GM21360 (cell line): ENCODE results near the gene ZNF133.
"Not testable (repeated sequence)": the region's sequence is repeated elsewhere in the genome, so short reads cannot be mapped to it uniquely, and the experiment has no call there.

ENCODE experiments used
- ATAC-seq: cut with Tn5 transposase; IDR thresholded peaks from one replicate; pipeline ENCODE4 v1.9.1; 2021; ENCODE audit warnings: mild to moderate bottlenecking, moderate library complexity; ENCODE audit not compliant: unreplicated experiment

The ZNF133 gene

DNA sequence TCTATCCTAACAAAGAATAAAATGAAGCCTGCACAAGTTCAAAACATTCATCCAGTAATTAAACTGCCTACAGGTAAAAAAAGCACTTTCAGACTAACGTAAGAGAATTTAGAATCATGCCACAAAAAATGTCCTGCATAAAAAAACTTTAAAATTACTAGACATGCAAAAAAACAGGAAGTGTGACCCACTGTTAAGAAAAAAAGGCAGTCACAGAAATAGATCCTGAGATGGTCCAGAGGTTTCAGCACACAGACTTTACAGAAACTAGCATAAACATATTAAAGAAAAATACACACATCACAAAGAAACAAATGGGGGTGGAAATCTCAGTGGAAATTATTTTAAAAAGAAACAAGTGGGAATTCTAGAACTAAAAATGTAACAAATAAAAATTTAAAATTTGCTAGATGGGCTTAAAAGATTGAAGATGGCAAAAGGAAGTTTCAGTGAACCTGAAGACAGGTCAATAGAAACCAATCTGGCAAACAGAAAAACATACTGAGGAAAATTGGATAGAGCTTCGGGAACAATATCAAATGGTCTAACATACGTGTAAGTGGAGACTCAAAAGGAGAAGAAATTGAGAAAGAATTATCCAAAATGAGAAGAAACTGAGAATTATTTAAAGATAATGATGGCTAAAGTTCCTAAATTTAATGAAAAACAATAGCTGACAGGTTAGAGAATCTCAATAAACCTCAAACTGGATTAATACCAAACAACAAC is 3.4 kb upstream of the ZNF133 start:
- ATAC-seq = no peak

- ATAC-seq = no peak
Observed at GRCh38 chr20:18287546-18287914, 797 bp upstream of the ZNF133 start.

- ATAC-seq = no peak
Observed at GRCh38 chr20:18288749-18289267, 481 bp downstream of the ZNF133 start.

GRCh38 chr20:18289306-18289705 is 979 bp downstream of the ZNF133 start:
- no peak for ATAC-seq

DNA sequence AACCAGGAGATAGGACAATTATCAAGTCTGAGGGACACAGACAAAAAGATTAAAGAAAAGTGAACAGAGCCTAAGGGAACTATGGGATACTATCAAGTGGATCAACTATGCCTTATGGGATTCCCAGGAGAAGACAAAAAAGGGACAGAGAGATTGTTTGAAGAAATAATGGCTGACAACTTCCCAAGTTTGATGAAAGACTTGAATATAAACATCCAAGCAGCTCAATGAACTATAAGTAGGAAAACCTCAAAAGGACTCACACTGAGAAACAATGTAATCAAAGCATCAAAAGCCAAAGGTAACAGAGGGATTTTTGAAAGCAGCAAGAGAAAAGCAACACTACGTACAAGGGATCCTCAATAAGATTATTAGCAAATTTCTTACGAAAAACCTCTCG is 11.0 kb downstream of the ZNF133 start:
- no peak for ATAC-seq

DNA sequence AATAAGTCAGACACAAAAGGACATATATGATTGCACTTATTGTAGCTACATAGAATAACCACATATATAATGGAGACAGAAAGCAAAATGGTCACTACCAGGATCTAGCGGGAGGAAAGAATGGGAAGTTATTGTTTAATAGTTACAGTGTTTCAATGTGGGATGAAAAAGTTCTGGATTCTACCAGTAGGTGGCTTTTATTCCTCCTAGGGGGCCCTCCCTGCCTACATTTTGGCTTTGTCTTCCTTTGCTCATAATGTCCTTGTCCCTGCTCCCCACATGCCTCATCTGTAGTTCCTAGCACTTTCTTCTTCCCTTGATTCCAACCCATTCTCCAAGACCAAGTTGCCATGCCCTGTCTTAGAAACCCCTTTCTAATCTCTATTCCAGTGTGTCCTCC is 16.3 kb downstream of the ZNF133 start:
- no peak for ATAC-seq

DNA sequence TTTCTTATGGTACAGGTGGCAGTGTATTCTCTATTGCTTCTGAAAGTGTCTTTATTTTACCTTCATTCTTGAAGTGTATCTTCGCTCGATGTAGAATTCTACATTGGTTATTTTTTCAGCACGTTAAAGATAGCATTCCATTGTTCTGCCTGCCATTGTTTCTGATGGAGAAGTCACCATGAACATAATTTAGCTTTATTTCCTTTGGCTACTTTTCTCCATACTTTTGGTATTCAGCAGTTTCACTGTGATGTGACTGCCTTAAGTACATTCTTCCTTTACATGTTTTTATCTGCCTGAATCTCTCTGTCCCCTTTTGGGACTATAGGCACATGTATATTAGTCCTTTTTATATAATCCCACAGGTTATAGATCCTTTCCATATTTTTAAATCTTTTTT is 19.0 kb downstream of the ZNF133 start:
- no peak for ATAC-seq

DNA sequence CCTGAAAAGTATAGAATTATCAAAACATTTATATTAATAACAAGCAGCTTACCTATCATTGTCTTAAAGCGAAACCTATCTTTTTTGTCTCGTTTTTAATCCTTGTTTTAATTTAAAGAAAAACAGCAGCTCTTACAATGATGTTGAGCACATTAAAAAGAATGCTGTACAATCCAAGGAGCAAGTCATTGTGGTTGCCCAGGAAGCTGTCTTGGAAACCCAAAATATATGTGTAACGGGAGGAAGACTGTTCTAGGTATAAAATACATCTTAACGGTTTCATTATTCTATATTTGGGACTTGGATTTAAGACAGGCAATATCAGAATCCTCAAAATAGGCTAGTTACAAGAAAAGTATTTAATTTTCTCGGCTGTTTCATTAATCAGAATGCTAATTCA is 21.7 kb downstream of the ZNF133 start:
- ATAC-seq = no peak

- no peak for ATAC-seq
Observed at GRCh38 chr20:18310592-18310991, 22.3 kb downstream of the ZNF133 start.

DNA sequence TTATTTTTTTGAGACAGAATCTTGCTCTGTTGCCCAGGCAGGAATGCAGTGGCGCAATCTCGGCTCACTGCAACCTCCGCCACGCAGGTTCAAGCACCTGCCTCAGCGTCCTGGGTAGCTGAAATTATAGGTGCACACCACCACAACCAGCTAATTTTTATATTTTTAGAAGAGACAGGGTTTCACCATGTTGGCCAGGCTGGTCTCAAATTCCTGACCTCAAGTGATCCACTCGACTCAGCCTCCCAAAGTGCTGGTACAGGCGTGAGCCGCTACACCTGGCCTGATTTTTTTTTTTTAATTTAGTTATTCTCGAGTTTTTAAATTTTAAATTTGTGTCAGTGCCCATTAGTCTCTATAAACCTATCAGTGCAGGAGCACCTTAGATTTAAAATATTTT is 24.4 kb downstream of the ZNF133 start:
- ATAC-seq = no peak

DNA sequence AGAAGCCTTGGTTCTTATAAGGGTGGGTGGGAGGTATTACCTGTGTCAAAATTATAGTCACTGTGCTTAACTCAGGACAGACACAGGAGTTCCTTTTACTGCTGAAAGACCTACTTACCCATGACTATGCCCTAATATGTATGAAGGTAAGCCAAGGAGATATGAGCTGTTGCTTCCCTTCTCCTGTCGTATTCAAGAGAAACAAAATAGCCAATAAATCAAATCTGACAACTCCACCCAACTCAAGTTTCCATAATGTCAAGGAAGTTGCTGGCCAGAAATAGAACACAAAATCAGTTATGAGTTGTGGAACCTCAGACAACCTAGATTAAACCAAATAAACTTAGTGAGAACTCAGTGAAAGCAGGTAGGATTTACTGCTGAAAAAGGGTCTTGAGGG is 25.1 kb downstream of the ZNF133 start:
- no peak for ATAC-seq

DNA sequence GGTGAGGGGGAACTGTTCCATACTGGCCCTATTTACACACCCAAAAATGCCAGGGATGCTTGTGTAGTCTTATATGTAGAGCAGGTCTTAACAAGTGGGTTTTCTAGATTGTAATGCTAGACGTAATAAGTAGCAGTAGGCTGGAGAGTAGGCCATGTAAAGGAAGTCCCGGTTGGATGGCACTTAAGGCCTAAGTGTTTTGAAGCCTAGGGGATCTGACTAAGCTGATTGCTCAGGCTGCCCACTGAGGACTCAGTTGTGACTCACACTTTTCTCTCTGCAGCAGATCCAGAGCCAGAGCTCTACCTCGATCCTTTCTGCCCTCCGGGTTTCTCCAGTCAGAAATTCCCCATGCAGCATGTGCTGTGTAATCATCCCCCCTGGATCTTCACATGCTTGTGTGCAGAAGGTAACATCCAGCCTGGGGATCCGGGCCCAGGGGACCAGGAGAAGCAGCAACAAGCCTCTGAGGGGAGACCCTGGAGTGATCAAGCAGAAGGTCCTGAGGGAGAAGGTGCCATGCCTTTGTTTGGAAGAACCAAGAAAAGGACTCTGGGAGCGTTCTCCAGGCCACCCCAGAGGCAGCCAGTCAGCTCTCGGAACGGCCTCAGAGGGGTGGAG is 26.6 kb downstream of the ZNF133 start:
- ATAC-seq = no peak

GRCh38 chr20:18316166-18316565 is 27.8 kb downstream of the ZNF133 start:
- ATAC-seq = no peak

- no peak for ATAC-seq
Observed at GRCh38 chr20:18321316-18321715, 33.0 kb downstream of the ZNF133 start.

- no peak for ATAC-seq
Observed at GRCh38 chr20:18321976-18322950, 33.9 kb downstream of the ZNF133 start.

- ATAC-seq = no peak
Observed at GRCh38 chr20:18323705-18324104, 35.4 kb downstream of the ZNF133 start.

DNA sequence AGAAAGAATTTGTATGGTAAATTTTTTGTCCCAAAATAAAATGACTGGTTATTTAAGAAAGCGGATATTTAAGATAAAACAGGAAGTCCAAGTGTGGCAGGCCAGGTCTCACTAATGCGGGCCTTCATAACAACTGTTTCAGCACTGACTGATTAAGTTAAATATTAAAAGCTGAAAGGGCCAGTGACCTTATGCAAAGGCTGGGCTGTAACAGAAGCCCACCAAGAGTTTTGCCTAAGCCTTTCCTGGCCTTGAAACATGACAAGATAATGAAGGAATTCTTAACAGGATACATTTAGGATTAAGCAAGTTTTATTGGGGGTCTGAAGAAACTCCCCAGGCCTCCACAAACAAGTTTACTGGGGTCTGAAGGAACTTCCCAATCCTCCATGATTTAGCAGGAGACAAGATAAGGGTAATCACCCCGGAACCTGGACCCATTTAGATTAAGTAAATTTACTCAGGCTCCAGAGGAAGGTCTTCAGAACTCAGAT is 36.3 kb downstream of the ZNF133 start:
- ATAC-seq = no peak

GRCh38 chr20:18326990-18327389 is 38.7 kb downstream of the ZNF133 start:
- ATAC-seq = no peak

DNA sequence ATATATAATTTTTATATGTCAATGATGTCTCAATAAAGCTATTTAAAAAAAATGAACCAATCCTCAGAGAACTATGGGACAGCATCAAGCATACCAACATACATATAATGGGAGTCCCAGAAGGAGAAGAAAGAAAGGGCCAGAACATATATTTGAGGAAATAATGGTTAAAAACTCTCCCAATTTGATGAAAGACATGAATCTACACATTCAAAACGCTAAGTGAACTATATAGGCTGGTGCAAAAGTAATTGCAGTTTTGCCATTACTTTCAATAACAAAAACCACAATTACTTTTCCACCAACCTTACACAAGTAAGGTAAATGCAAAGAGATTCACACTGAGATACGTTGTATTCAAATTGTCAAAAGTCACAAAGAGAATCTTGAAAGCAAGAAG is 43.4 kb downstream of the ZNF133 start:
- no peak for ATAC-seq

GRCh38 chr20:18349749-18350148 is 61.4 kb downstream of the ZNF133 start:
- not testable (repeated sequence) for ATAC-seq

GRCh38 chr20:18359854-18360253 is 71.5 kb downstream of the ZNF133 start:
- no peak for ATAC-seq
